Subcutaneous abdominal adipose tissue (tissue), 5 donors: ENCODE data around the gene ATP13A4.

Experiments used
- H3K27ac ChIP-seq: one replicate; pipeline ENCODE4 v1.7.0; 2013; ENCODE audit warnings: low read depth, mild to moderate bottlenecking, inconsistent platforms, low read length, moderate library complexity
- H3K27me3 ChIP-seq, 5 donors: one replicate each; pipeline ENCODE4 v1.7.0; 2013; ENCODE audit warnings: low read length in 5 of 5, inconsistent platforms in 1 of 5; ENCODE audit not compliant: control insufficient read depth in 5 of 5, insufficient read depth in 4 of 5
- H3K36me3 ChIP-seq, 5 donors: one replicate each; pipeline ENCODE4 v1.7.0; 2013; ENCODE audit warnings: low read length in 5 of 5; ENCODE audit not compliant: control insufficient read depth in 5 of 5, insufficient read depth in 5 of 5
- H3K4me1 ChIP-seq, 5 donors: one replicate each; pipeline ENCODE4 v1.7.0; 2013; ENCODE audit warnings: low read length in 5 of 5, mild to moderate bottlenecking in 3 of 5, moderate library complexity in 1 of 5; ENCODE audit not compliant: control insufficient read depth in 5 of 5, insufficient read depth in 5 of 5
- H3K4me3 ChIP-seq, 5 donors: one replicate each; pipeline ENCODE4 v1.7.0; 2013; ENCODE audit warnings: low read length in 5 of 5, low read depth in 1 of 5
- H3K9ac ChIP-seq, 5 donors: one replicate each; pipeline ENCODE4 v1.7.0; 2013; ENCODE audit warnings: low read length in 5 of 5, mild to moderate bottlenecking in 4 of 5, moderate library complexity in 3 of 5
- H3K9me3 ChIP-seq, 5 donors: one replicate each; pipeline ENCODE4 v1.7.0; 2013; ENCODE audit warnings: low read length in 5 of 5; ENCODE audit not compliant: control insufficient read depth in 5 of 5
- donor health status: healthy.
- donor health status: healthy.
- donor health status: healthy.
- donor health status: healthy.
- donor health status: healthy.

The ATP13A4 gene

GRCh38 chr3:193499801-193500485 is 54.8 kb downstream of the ATP13A4 start:
- Histone ChIP-seq H3K36me3 (no peaks in the 10 kb centered on the region), H3K27me3 (no peaks in the 10 kb centered on the region), H3K9me3 (no peaks in the 10 kb centered on the region), H3K4me3 (no peak overlapping the region), H3K9ac (no peak overlapping the region), H3K4me1 (peaks cover 0 to 25% (median 12%) of the 10 kb centered on the region in 5 donors), H3K27ac (peak overlapping the region; percentile 42)

GRCh38 chr3:193499136-193499770 is 55.4 kb downstream of the ATP13A4 start:
- H3K4me1 ChIP-seq: peaks cover 0 to 25% (median 12%) of the 10 kb centered on the region in 5 donors
- no peak overlapping the region for H3K4me3 ChIP-seq
- no peak overlapping the region for H3K9ac ChIP-seq
- no peaks in the 10 kb centered on the region for H3K9me3 ChIP-seq
- peak overlapping the region; percentile 42 for H3K27ac ChIP-seq
- H3K36me3 ChIP-seq: no peaks in the 10 kb centered on the region
- H3K27me3 ChIP-seq: no peaks in the 10 kb centered on the region

GRCh38 chr3:193498215-193498614 is 56.5 kb downstream of the ATP13A4 start:
- H3K27ac ChIP-seq: no peak overlapping the region
- no peak overlapping the region for H3K9ac ChIP-seq
- H3K27me3 ChIP-seq: no peaks in the 10 kb centered on the region
- H3K9me3 ChIP-seq: no peaks in the 10 kb centered on the region
- no peaks in the 10 kb centered on the region for H3K36me3 ChIP-seq
- no peak overlapping the region for H3K4me3 ChIP-seq
- peaks cover 0 to 21% (median 12%) of the 10 kb centered on the region in 5 donors for H3K4me1 ChIP-seq

- no peaks in the 10 kb centered on the region for H3K36me3 ChIP-seq
- no peaks in the 10 kb centered on the region for H3K27me3 ChIP-seq
- H3K27ac ChIP-seq: no peak overlapping the region
- no peak overlapping the region for H3K4me3 ChIP-seq
- H3K9me3 ChIP-seq: no peaks in the 10 kb centered on the region
- H3K4me1 ChIP-seq: peaks cover 0 to 21% (median 12%) of the 10 kb centered on the region in 5 donors
- no peak overlapping the region for H3K9ac ChIP-seq
Measured at GRCh38 chr3:193496658-193497057, 58.0 kb downstream of the ATP13A4 start.

GRCh38 chr3:193491026-193491425 is 63.7 kb downstream of the ATP13A4 start:
- no peak overlapping the region for H3K27ac ChIP-seq
- no peaks in the 10 kb centered on the region for H3K9me3 ChIP-seq
- H3K27me3 ChIP-seq: no peaks in the 10 kb centered on the region
- H3K4me1 ChIP-seq: no peaks in the 10 kb centered on the region
- no peak overlapping the region for H3K4me3 ChIP-seq
- no peaks in the 10 kb centered on the region for H3K36me3 ChIP-seq
- no peak overlapping the region for H3K9ac ChIP-seq

GRCh38 chr3:193490580-193490979 is 64.1 kb downstream of the ATP13A4 start:
- no peaks in the 10 kb centered on the region for H3K36me3 ChIP-seq
- H3K27ac ChIP-seq: no peak overlapping the region
- H3K4me1 ChIP-seq: no peaks in the 10 kb centered on the region
- H3K27me3 ChIP-seq: no peaks in the 10 kb centered on the region
- H3K9ac ChIP-seq: no peak overlapping the region
- no peaks in the 10 kb centered on the region for H3K9me3 ChIP-seq
- no peak overlapping the region for H3K4me3 ChIP-seq

- Histone ChIP-seq H3K4me3 (no peak overlapping the region), H3K9ac (no peak overlapping the region), H3K27me3 (no peaks in the 10 kb centered on the region), H3K9me3 (no peaks in the 10 kb centered on the region), H3K4me1 (no peaks in the 10 kb centered on the region), H3K36me3 (no peaks in the 10 kb centered on the region), H3K27ac (no peak overlapping the region)
Measured at GRCh38 chr3:193489949-193490348, 64.7 kb downstream of the ATP13A4 start.

- H3K4me3 ChIP-seq: no peak overlapping the region
- no peaks in the 10 kb centered on the region for H3K36me3 ChIP-seq
- no peaks in the 10 kb centered on the region for H3K4me1 ChIP-seq
- no peak overlapping the region for H3K9ac ChIP-seq
- H3K27me3 ChIP-seq: no peaks in the 10 kb centered on the region
- H3K9me3 ChIP-seq: no peaks in the 10 kb centered on the region
- no peak overlapping the region for H3K27ac ChIP-seq
Measured at GRCh38 chr3:193488741-193489140, 66.0 kb downstream of the ATP13A4 start.

GRCh38 chr3:193483988-193484539 is 70.6 kb downstream of the ATP13A4 start:
- Histone ChIP-seq H3K27ac (no peak overlapping the region), H3K4me3 (no peak overlapping the region), H3K9me3 (no peaks in the 10 kb centered on the region), H3K27me3 (no peaks in the 10 kb centered on the region), H3K4me1 (no peaks in the 10 kb centered on the region), H3K9ac (no peak overlapping the region), H3K36me3 (no peaks in the 10 kb centered on the region)

- Histone ChIP-seq H3K4me3 (no peak overlapping the region), H3K27me3 (no peaks in the 10 kb centered on the region), H3K4me1 (no peaks in the 10 kb centered on the region), H3K9me3 (no peaks in the 10 kb centered on the region), H3K36me3 (no peaks in the 10 kb centered on the region), H3K27ac (no peak overlapping the region), H3K9ac (no peak overlapping the region)
Measured at GRCh38 chr3:193481436-193481835, 73.3 kb downstream of the ATP13A4 start.
